ENCODE measurements around the gene XPO1.
"Not testable (repeated sequence)": the region's sequence is repeated elsewhere in the genome, so short reads cannot be mapped to it uniquely, and the experiment has no call there.

XPO1 gene, protein sequence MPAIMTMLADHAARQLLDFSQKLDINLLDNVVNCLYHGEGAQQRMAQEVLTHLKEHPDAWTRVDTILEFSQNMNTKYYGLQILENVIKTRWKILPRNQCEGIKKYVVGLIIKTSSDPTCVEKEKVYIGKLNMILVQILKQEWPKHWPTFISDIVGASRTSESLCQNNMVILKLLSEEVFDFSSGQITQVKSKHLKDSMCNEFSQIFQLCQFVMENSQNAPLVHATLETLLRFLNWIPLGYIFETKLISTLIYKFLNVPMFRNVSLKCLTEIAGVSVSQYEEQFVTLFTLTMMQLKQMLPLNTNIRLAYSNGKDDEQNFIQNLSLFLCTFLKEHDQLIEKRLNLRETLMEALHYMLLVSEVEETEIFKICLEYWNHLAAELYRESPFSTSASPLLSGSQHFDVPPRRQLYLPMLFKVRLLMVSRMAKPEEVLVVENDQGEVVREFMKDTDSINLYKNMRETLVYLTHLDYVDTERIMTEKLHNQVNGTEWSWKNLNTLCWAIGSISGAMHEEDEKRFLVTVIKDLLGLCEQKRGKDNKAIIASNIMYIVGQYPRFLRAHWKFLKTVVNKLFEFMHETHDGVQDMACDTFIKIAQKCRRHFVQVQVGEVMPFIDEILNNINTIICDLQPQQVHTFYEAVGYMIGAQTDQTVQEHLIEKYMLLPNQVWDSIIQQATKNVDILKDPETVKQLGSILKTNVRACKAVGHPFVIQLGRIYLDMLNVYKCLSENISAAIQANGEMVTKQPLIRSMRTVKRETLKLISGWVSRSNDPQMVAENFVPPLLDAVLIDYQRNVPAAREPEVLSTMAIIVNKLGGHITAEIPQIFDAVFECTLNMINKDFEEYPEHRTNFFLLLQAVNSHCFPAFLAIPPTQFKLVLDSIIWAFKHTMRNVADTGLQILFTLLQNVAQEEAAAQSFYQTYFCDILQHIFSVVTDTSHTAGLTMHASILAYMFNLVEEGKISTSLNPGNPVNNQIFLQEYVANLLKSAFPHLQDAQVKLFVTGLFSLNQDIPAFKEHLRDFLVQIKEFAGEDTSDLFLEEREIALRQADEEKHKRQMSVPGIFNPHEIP (N-terminal part only)

GRCh38 chr2:61538200-61538919 is at the start of gene XPO1:
TSS of gene XPO1 (minus strand) at chr2:61538356. CDS start at chr2:61533897, 4,459 bp downstream.
- peak; percentile 100 for DNase-seq

- DNase-seq: not testable (repeated sequence)
These were observed 48.8 kb upstream of the XPO1 start for GRCh38 chr2:61586928-61587327.

GRCh38 chr2:61585383-61585782 is 47.2 kb upstream of the XPO1 start:
- no peak for DNase-seq

- DNase-seq: not testable (repeated sequence)
These were observed 46.2 kb upstream of the XPO1 start for GRCh38 chr2:61584368-61584767.

DNA sequence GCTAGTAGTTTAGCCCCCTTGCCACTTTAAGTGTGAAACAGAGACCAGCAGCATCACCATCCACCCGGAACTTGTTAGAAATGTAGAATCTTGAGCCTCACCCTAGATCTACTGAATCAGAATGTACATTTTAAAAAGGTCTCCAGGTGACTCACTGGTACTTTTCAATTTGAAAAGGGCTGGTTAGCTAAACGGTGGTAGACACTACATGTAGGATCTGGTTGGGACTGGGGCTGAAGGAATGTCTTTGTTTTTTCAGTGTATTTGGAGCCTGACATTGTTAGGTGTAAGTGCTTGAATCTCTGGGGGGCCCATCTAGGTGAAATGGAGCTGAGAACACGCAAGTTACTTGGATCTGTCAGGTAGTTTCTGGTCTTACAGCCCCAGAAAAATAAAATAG is 44.0 kb upstream of the XPO1 start:
- no peak for DNase-seq

DNA sequence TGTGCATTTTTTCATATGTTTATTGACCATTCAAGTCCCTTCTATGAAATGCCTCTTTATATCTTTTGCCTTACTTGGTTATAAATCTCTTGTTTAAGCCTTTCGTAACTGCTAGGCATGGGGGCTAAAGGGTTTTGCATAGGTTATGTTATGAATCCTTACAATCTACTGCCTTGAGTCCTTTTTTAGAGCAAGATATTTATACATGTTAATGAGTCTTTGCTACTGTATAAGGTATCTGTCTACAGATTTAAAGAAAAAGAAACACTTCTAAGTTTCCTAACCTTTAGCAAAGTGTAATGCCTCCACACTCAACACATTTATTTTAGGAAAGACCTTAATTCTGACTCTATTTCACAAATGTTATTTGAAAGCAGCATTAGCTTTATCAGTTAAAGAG is 43.6 kb upstream of the XPO1 start:
- no peak for DNase-seq

- no peak for DNase-seq
These were observed 37.3 kb upstream of the XPO1 start for GRCh38 chr2:61575447-61575859.

GRCh38 chr2:61566566-61566965 is 28.4 kb upstream of the XPO1 start:
- no peak for DNase-seq

GRCh38 chr2:61562615-61563014 is 24.5 kb upstream of the XPO1 start:
- no peak for DNase-seq

DNA sequence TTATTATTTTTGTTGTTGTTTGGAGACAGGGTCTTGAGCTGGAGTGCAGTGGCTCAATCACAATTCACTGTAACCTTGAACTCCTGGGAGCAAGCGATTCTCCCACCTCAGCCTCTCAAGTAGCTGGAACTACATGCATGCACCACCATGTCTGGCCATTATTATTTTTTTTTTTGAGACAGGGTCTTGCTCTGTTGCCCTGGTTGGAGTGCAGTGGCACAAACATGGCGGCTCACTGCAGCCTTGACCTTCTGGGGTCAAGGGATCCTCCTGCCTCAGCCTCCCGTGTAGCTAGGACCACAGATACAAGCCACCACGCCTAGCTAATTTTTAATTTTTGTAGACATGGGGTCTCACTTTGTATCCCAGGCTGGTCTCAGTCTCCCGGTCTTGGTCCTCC is 20.0 kb upstream of the XPO1 start:
- DNase-seq: no peak

DNA sequence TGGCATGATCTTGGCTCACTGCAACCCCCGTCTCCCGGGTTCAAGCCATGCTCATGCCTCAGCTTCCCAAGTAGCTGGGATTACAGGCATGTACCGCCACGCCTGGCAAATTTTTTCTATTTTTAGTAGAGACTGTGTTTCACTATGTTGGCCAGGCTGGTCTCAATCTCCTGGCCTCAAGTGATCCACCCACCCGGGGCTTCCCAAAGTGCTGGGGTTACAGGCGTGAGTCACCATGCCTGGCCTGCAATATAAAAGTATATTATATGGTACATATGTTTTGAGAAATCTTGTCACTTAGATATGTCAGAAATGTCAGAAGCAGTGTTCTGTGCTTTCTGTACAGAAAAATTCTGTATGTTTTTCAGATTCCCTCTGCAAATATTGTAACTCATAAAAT is 19.2 kb upstream of the XPO1 start:
- DNase-seq: no peak

GRCh38 chr2:61554604-61555003 is 16.4 kb upstream of the XPO1 start:
- DNase-seq: no peak

GRCh38 chr2:61550375-61551209 is 12.4 kb upstream of the XPO1 start:
- no peak for DNase-seq

- DNase-seq: no peak
These were observed 11.4 kb upstream of the XPO1 start for GRCh38 chr2:61549546-61549945.

- no peak for DNase-seq
These were observed 4.9 kb upstream of the XPO1 start for GRCh38 chr2:61543062-61543461.

- DNase-seq: not testable (repeated sequence)
These were observed 2.0 kb upstream of the XPO1 start for GRCh38 chr2:61540167-61540566.

DNA sequence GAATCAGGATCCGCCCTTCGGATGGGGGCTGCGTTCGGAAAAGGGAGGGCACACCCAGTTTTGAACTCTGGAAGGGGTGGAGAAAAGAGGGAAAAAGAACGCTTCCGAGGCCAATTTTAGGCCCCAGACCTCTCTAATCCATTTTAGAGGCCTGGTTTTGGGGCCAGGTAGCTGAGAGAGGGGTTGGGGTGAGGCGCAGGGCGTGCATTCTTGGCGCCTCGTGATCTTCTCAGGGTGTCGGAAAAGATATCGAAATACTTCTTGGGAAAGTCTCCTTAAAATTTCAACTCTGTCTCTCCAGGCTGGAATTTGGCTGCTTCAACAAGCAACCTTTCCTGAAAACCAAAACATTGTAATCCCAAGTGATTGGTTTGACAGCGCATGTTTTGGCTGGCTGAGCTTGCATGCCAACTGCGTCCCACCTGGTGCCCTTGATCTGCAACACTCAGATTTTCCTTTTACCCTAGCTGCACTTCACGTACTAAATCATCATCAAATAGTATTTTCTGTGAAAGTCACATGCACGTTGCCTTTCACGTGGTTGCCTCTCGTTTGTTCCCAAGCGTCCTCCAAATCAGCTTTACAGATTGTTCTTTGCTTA is 864 bp upstream of the XPO1 start:
- peak; percentile 66 for DNase-seq

GRCh38 chr2:61537950-61538199 is 281 bp downstream of the XPO1 start:
- DNase-seq: no peak

GRCh38 chr2:61537277-61537949 is 743 bp downstream of the XPO1 start:
- DNase-seq: peak; percentile 62

GRCh38 chr2:61536572-61537276 is 1.4 kb downstream of the XPO1 start:
- DNase-seq: peak; percentile 80

GRCh38 chr2:61536180-61536571 is 2.0 kb downstream of the XPO1 start:
- DNase-seq: no peak

Data from NCI-H1436 (cell line).